Stimulated activated CD8-positive, alpha-beta memory T cell treated with anti-CD3 and anti-CD28 coated beads, Interleukin-7, amount 100 ng/mL, for 24 hours (primary cell): ENCODE data around the gene TP73.

ENCODE experiments used
- DNase-seq: peaks from one replicate; pipeline ENCODE4 v3.0.0-alpha.2; 2020; ENCODE audit warnings: low read depth

TP73 gene

DNA sequence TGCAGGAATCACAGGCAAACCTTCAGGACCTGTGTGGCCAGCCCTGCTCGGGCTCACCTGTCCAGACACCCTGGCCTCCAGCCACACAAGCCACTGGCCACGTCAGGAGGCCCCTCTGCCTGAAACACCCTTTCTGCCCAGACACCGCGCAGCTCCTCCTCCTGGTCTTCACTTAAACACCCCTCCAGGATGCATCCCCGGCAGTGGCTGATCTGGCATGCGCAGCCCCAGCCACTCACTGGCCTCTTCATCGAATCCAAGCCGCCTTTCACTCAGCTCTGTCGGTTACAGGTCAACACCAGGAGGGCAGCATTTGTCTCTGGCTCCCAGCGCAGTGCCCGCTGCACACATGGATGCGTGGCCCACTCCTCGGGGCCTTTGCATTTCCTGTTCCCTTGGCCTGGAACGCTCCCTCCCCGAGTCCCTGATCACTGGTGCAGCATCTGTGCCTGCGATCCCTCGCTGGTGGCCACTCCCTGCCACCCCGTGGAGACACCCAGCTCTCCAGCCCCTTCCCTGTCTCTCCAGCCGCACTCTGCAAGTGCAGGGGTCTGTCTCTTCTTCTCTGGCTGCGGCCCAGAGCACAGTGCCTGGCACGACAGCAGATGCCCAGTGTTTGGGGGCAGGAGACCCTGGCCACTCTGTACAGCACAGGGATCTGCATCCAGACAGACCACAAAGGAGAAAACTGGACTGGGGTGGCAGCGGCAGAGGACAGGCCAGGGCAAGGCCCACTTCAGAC lies 18.1 kb upstream of the TP73 start:
- no peak for DNase-seq

DNA sequence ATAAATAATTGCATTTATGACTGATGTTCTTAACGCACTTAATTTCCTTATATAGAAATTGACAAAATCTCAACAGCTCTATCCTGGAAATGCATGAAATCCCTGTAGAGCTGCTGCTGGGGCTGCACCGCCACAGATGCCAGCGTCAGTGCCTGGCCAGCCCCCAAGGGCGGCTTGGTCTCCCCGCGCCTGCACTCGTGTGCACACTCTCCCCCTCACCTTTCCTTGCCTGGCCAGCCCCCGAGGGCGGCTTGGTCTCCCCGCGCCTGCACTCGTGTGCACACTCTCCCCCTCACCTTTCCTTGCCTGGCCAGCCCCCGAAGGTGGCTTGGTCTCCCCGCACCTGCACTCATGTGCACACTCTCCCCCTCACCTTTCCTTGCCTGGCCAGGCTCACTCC lies 16.2 kb upstream of the TP73 start:
- DNase-seq = no peak

DNA sequence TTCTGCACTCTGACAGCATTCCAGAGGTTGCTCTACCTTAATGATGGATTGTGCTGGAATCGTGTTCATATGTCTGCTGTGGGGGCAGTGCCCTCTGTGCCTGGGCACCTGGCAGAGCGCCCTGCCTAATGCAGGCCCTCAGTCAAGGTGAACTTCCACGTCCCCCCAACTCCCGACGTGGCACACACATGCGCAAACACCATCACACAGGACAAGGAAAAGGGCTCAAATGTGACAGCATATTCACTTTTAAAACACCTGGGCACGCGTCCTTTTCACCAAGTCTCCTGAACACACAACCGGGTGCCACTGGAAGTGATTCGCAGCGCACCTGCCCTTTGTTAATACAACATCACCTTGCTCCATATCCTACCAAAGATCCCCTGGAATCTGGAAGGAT lies 15.8 kb upstream of the TP73 start:
- DNase-seq = no peak

DNA sequence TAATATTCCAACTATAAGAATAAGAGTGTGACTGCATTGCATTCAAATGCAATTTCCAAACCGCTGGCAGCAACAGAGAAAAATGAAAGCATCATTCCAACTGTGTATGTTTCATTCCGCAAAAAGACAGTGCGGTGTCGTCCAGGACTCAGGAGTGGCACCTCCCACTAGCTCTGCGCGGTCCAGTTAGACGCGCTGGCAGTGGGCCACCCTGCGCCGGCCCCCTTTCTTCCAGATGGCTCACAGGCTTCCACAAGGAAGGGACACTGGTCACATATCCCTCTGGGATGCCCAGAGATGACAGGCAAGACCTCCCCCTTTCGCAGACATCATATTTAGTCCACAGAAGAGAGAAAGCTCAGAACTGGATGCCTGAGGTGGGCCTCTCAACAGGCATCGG lies 14.3 kb upstream of the TP73 start:
- DNase-seq = no peak

DNA sequence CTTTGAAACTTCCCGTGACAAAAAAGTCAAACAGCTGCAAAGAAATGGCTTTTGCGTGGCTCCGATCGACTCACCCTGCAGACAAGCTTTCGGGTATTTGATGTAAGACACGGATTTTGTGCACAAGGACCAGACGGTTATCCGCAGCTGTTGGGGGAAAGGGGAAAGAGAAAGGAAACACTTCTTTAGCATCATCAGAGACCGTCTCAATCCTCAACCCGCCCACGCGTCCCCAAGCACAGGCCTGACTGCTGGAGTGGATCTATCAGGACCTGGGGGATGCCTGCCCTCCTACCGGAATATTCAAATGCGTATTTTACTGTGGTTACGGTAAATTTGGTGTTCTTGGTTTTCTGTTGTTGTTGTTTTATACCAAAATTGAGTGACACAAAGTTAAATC lies 13.6 kb upstream of the TP73 start:
- DNase-seq = no peak

DNA sequence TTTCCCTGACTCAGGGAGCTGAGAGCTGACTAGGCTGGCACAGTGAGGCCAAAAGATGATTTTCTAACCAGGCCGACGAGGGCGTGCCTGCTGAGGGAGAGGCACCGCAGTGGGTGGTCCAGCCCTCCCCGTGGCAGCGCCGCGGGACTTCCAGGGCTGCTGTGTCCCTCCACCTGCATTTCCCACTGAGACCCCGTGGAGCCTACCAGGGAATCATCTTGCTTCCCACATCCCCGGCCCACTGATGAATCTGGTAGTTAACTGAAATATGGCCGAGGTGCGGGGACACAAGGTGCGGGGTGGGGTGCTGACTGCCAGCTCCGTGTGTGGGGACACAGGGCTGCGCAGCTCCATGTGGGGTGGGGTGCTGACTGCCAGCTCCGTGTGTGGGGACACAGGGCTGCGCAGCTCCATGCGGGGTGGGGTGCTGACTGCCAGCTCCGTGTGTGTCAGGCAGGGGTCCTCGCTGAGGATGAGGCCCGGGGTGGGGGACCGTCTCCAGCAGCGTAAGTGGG lies 12.9 kb upstream of the TP73 start:
- DNase-seq = no peak

DNA sequence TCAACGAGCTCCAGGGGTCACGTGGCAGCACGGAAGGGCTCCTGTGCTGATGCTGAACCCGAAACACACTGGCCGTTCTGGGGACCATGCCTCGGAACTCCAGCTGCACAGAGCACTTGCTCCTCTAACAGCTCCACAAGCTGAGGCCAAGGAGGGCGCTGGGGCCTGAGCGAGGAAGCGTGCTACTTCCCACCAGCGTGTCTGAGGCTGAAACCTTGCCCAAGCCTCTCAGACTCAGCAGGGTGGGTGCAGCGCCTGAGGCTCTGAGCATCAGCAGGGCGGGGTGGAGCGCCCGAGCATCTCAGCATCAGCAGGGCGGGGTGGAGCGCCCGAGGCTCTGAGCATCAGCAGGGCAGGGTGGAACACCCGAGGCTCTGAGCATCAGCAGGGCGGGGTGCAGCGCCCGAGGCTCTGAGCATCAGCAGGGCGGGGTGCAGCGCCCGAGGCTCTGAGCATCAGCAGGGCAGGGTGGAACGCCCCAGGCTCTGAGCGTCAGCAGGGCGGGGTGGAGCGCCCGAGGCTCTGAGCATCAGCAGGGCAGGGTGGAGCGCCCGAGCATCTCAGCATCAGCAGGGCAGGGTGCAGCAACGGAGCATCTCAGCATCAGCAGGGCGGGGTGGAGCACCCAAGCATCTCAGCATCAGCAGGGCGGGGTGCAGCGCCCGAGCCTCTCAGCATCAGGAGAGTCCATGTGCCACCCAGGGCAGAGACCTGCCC lies 12.0 kb upstream of the TP73 start:
- no peak for DNase-seq

DNA sequence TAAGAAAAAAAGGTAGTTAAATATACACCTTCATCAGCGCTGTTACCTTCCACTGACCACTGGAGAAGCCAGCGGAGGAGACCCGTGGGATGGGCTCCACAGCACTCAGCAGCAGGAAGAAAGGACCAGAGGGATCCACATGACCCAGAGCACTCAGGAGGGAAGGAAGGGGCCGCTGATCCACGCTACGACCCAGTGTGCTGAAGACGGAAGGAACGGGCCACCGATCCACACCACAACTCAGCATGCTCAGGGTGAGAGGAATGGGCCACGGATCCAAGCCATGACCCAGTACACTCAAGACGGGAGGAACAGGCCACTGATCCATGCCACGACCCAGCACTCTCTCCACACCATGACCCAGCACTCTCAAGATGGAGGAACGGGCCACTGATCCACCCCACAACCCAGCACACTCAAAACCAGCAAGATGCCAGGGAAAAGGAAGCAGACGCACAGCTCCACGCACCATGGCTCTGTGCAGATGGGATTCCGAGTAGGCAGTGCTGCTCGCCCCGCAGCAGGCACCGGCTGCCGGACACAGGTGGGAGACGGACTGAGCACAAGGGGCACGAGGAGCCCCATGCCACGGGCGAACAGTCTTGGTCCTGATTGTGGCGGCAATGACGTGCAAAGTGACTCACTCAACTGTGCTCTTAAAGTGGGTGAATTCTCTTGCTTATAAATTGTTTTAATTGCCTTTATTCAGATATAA lies 11.1 kb upstream of the TP73 start:
- no peak for DNase-seq

DNA sequence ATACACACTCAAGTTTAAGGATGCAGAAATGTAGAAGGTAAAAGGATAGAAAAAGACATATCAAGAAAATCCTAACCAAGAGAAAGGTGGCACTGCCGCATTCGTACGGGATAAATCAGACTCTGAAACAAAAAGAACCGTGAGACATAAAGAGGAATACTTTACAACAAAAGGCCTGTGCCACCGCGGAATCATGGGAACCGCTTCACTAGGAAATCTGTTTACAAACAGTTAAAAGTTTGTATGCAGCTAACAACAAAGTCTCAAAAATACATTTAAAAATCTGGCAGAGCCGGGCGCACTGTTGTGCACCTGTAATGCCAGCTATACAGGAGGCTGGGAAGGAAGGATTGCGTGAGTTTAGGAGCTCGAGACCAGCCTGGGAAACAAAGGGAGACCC lies 10.5 kb upstream of the TP73 start:
- DNase-seq = no peak

DNA sequence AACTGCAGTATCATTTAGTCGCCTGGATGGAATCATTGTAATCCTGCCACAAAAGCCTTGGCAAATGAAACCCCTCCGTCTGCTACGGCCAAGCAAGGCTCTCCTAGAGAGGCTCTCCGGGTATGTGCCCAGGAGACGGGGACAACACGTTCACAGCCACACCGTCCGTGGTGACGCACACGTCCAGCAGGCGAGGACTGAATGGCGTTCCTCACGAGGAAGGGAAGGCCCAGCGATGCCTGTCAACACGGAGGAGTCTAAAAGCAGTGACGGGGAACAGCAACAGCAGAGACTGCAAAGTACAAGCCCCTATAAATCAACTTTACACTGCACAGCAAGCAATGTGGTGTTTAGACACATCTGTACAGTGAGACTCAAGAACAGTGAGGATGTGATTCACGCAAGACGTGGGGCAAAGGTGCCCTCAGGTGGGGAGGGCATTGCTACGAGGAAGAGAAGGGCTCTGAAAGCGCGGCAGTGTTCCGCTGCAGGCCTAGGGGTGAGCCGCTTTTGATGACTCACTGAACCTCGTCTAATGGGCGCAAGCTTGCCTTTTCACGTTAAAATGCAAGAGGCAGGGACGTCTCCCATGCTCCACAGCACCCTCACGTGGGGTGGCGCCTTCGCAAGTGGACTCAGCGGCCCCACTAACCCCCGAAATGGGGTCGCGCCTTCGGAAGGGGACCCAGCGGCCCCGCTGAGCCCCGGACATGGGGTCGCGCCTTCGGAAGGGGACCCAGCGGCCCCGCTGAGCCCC lies 9.2 kb upstream of the TP73 start:
- DNase-seq = no peak

DNA sequence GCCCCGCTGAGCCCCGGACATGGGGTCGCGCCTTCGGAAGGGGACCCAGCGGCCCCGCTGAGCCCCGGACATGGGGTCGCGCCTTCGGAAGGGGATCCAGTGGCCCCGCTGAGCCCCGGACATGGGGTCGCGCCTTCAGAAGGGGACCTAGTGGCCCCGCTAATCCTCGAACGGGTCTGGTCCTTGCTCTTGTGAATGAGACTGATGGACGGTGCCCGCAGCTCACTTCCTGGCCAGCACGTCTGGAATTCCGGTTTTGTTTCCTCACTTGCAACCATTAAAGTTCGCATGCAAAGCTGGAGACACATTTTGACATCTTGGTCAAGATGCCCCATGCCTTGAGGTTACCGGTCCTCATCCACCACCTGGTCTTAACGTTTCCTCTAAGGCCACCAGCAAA lies 8.0 kb upstream of the TP73 start:
- no peak for DNase-seq

DNA sequence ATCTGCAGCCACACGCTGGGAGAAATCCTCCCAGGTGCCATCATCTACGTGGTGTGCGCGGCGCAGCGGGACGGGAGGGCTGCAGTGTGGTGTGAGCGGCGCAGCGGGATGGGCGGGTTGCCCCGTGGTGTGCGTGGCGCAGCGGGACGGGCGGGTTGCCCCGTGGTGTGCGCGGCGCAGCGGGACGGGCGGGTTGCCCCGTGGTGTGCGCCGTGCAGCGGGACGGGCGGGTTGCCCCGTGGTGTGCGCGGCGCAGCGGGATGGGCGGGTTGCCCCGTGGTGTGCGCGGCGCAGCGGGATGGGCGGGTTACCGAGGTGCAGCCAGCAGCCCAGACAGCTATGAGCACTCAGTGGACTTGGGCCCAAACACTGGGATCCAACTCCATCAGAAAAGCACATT lies 7.1 kb upstream of the TP73 start:
- no peak for DNase-seq

DNA sequence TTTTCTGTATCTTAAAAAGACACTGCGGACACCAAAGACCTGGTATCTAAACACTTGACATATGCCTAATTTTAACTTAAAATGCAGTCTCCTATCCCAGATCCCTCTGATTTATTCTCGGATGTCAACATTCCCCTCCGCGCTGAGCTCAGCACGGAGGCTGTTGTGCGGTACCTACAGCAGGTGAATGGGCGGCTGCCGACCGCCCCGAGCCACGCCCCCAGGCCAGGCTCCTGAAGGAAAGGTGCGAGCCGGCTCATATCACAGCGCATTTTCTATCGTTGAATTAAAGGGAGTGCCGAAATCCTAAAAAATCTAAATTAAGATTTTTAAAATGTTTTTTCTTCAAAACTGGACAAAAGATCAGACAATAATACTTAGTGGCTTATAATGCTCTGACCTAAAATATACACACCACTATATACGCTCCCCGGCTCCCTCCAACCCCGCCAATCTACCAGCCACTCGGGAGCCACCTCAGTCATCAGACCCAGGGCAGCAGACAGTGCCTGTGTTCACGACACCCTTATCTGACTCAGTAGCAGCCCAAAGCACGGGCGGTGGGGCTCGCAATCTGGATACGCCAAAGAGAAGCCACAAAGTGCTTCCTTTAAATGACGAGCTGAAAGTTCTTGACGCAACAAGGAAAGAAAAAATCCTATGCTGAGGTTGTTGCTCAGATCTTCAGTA lies 6.5 kb upstream of the TP73 start:
- DNase-seq = no peak

DNA sequence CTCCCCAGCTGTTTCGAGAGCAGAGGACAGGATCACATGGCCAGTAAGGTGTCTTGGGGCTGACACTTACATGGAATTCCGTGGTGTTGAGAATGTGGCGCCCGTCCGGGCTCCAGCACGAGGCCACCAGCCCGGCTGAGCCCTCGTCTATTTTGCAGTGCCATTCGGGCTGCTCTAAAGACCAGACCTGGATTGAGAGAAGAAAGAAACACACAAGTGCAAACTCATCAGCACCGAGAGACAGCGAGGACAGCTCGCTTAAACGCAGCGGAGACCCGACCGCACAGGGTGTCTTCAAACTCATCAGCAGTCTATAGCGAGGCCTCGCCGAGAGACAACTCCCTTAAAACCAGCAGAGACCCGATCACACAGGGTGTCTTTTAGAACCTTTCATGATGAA lies 5.7 kb upstream of the TP73 start:
- no peak for DNase-seq

DNA sequence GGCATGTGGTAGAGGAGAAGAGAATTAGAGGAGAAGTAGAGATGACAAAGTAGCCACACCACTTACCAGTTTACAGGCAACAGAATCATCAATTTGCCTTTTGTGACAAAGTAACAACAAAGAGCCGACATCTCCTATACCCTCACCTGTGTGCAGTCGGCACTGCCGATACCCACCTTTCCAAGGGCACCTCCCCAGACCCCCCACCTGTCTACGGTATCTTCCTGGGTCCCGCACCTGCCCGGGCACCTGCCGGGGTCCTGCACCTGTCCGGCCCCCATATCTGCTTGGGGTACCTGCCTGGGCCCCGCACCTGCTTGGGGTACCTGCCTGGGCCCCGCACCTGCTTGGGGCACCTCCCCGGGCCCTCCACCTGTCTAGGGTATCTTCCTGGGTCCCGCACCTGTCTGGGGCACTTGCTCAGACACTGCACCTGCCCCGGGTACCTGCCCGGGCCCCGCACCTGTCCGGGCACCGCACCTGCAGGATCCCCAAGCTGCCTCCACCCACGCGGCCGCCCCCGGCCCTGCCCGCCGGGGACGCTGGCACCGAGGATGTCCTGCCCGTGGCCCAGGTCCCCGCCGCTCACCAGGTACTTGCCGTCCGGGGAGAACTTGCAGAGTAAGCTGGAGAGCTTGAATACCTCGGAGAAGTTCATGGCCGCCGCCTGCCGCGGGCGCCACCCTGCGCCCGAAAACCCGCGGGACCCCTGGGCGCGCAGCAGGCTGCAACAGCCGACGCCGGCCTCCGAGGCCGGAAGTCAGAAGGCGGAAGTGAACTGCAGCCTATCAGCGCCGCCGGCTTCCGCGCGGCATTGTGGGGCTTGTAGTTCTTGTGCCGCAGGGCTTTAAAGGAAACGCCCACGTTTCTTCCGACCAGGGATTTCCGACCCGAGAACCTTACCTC lies 2.7 kb upstream of the TP73 start, which contains the start of gene WRAP73:
TSS of gene WRAP73 (minus strand) at position 762 of the 906 bp plus-strand sequence. CDS start at position 658, 104 bp downstream.
- DNase-seq = peak; percentile 71

DNA sequence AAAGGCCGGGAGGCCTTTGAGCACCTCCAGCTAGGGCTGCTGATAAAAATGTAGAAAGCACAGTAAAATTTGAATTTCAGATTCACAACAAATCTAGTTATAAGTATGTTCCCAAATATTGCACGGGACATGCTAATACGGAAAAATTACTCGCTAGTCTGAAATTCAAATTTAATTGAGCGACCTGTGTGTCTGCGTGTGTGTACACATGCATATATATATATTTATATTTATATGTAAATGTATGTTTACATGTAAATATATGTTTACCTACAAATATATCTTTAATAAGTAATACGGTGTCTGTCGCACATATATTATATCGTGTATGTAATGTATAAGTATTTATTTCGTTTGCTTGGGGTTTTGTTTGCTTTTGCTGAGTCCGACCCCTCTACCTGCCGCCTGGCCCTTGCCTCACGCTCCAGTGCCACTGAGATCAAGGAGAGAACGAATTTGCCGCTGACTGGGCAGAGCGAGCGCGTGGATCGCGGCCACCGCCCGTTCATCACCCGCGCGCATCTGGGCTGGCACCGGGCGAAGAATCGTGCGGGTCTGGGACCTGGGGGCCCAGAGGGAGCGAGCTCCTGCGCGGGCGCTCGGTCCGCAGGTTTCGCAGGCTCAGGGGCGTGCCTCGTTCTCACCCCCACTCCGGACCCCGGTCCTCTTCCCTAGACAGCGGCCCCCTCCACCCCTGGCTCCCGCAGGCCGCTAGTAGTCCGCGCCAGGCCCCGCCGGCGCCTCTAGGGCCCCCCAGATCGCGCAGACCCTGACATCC lies 1.9 kb upstream of the TP73 start:
- no peak for DNase-seq

DNA sequence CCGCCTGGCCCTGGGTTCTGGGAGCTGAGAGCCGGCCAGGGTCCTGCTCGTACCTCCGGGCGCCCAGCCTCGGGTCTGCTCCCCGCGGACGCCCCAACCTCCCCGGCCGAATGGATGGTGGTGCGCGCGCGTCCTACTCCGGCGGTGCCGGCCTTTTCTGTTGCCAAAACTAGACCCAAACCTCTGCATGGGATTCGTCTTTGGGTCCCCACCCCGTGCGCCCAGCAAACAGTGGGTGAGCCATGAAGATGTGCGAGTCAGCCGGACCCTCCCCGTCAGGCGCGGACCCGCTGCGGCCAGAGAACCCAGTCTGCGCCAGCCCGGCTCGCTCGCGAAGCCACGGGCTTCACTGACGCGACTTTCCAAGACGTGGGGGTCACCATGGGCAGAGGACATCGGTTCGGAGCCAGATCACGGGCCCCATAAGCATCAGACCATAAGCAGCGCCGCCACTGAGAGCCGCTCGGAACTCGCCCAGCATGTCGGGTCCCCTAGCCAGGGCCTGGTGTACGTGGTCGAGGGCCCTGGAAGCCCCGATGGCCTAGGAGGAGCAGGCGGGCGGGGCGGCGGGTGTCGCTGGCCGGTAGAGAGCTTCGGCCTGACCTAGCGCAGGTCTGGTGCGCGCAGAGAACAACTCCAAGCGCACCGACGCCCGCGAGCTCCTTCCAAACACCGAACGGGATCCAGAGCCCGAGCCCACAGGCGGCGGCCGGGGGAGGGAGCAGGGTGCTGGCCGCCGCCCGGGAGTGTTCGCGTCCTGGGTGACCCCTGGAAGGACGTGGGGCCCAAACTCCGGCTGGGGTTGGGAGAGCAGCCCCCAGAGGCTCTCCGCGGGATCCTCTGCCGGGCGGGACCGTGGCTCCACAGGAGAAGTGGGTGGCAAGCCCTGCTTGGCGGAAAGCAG lies 1.0 kb upstream of the TP73 start:
- no peak for DNase-seq

DNA sequence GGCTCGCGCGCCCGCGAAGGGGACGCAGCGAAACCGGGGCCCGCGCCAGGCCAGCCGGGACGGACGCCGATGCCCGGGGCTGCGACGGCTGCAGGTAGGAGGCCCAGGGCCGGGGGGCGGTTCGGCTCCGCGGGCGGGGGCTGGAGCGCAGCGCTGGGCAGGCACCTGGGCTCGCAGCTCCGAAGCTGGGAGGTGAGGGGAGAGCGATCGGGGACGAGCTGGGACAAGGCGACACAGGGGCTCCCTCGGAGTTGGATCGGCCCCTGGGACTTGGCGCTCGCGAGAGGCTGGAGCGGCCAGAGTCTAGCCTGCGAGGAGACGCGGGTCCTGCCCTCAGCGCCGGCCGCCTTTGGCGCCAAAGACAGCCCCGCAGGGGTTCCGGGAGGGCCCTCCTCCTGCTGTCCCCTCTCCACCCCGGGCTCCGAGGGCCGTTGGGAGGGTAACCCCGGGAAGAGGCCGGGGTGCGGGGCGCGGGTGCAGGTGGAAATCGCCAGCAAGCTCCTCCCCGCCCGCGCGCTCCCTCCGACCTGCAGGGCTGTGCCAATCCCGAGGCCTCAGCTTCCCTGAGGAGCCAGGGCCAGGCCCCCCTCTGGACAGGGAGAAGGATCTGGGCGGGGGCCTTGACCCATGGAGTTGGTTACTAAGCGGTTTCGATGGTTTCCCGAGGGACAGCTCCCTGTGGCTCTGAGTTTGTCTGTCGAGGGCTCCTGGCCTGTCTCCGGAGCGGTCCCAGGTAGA lies 401 bp downstream of the TP73 start:
- no peak for DNase-seq
